Embryonic facial prominence (tissue), 1 donor: ENCODE measurements around the gene RBM33.

Experiments used
- DNase-seq: peaks from one replicate; pipeline ENCODE4 v3.0.0-alpha.2; 2016; ENCODE audit errors: extremely low spot score

RBM33 gene

DNA sequence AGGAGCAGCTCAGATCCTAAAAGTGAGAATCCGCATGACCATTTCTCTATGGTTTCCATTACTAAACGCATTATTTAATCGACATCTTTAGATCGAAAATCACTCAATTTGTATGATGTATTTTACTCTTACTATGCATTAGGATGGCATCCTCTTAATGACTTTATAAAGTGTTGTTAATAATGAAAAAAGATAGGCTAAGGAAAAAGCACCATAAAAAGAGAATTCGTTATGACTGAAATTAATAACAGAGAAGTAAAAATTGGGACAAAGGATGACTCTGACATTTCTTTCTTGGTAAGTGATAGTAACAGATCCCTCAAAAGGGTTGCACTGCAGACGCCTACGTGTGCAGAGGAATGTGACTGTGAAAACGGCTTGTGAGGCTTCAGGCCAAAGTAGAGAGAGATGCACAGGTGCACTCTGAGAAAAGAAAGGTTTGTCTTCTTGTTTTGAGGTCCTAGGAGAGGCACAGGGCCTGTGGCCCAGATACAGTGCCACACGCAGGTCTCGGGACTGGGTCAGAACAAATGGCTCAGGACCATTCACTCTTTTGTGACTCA is 23.0 kb upstream of the RBM33 start:
- DNase-seq, result no peak

DNA sequence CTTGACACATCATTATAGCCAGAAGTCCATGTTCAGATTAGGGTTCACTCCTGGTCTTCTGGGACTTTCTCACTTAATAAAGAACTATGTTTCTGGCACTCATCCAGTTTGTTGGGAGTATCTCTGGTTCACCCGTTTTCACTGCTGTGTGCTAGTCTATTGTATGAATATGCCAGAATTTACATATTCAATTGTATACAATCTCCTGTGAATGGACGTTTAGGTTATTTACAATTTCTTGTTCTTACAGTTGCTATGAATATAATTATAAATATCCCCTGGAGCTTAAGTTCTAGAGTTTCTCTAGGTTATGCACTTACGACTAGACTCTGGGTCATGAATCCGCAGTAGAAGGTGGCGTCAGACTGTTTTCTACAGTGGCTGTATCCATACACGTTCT is 20.0 kb upstream of the RBM33 start:
- DNase-seq, result no peak

DNA sequence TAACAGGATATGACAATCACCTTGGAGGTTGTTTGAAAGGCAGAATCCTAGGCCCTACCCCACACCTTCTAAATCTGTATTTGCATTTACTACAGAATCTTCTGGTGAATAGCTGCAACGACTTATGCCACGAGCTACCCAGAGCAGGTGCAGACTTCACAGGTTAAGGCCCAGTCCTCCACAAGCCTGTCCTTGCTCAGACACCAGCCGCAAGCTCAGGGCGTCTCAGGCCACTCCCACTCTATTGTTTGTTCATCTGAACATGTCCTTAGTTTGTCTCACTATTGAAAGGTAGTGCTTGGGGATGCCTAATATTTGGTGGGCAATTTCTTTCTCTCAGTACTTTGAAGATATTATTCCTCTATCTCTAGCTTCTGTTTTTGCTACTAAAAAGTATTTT is 18.9 kb upstream of the RBM33 start:
- no peak for DNase-seq

DNA sequence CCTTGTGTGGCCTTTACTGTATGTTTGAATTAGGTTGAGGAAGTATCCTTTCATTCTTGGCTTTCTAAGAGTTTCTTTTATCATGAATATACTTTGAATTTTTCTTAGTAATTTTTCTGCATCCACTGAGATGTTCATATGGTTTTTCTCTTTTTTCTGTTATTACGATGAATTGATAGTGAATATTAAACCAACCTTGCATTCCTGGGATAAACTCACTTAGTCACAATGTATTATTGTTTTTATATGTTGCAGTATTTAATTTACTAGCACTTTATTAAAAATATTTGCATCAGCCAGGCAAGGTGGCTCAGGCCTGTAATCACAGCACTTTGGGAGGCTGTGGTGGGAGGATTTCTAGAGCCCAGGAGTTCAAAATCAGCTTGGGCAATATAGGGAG is 15.3 kb upstream of the RBM33 start:
- no peak for DNase-seq

DNA sequence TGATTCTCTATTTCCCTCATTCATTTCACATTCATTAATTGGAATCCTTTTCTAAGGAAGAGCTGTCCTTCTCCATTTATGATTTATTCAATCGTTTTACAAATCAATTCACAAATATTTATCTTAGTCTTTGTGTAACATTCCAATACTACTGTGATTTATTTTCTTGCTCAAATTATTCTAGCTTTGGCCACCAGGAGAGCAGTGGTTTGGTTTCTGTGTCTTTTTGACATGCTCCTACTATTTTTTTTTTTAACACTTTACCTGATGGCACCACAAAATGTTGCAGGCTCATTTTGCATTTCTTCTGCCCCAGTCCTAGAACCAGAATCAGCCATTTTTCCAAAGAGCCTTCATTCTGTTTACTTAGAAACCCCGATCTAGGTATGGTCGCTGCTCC is 13.3 kb upstream of the RBM33 start:
- no peak for DNase-seq

DNA sequence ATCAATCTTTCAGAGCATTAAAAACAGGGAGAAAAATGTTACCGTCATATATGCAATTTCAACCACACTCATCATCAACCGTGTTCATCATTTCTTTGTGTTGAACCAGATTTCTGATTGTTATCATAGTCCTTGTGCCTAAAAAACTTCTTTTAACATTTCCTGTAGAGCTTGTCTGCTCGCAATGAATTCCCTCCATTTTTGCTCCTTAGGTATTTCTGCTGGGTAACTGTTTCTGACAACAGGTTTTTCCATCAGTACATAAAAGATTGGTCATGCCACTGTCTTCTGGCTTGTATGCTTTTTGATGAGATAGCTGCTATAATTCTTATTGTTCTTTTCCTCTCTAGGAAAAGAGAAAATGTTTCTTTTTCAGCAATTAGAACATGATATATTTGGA is 8.6 kb upstream of the RBM33 start:
- no peak for DNase-seq

DNA sequence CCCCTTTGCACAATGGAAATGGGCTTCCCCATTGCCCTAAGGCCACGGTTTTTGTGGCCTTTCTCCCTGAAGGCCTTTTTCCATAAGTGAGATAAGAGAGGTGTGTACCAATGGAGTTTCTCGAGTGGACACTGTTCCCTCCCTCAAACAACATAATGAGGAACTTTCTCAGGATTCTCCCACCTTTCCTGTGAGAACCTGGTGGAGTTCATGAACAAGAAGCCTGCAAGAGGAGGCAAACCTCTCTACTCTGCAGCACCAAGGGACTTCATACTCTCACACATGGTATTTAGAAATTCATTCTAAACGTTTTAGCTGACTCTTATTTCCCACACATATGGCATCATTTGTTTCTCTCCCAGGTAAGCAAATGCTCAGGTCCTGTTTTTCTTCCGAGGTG is 7.3 kb upstream of the RBM33 start:
- no peak for DNase-seq

DNA sequence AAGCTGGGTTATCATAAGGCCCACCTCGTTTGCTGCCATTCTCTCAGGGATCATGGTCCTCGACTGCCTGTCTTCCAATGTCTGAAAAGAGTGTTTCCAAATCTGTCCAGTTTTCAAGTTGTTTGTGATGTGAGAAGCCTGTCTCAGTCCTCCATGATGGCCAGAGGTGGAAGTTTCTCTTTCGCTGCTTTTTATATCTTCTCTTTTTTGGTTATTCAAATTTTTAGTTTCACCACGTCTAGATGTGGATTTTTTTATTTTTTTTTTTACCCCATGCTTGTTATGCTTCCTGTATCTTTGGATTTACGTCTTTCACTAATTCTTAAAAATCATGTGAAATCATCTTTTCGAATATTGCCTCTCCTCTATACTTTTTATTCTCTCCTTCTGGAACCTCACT is 6.1 kb upstream of the RBM33 start:
- no peak for DNase-seq

DNA sequence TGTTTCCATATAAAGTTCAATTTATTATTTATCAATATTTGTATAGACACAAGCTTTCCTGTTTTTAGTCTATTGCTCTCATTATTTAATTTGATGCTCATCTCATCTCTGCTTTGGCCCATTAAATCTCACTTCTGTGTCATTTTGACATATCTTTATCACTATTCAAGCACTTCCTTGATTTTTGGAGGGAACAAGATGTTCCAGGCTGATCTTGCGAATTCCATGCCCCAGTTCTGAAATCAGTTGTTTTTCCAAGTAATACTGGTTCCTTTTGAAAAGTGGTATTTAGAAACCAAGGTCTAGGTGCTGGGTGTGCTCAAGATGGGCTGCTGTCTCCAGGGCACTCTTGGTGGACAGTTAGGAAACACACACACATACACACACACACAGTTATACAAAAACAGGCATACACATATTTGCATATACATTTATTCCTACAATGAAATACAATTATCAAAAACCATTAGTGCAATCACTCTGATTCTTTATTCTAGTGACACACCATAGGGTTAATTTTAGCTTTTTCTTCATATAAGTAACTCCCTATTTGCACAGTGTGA is 4.4 kb upstream of the RBM33 start:
- no peak for DNase-seq

DNA sequence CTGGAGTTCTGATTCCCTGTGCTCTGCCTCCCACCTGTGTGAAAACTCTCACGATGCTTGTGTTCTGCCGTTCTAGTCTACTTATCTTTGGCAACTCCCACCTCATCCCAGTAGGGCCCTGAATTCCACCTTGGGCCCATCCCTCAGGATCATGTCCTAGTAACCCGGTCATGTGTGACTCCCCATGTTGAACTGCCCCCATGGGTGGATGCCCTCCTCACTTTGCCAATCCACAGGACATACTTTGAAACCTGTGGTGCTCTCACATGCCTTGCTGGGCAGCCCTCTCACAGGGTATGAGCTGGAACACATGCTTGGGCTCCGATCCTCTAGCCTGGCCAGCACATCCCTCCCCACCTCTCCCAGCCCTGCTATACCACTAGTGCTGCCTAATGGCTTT is 3.8 kb upstream of the RBM33 start:
- no peak for DNase-seq

DNA sequence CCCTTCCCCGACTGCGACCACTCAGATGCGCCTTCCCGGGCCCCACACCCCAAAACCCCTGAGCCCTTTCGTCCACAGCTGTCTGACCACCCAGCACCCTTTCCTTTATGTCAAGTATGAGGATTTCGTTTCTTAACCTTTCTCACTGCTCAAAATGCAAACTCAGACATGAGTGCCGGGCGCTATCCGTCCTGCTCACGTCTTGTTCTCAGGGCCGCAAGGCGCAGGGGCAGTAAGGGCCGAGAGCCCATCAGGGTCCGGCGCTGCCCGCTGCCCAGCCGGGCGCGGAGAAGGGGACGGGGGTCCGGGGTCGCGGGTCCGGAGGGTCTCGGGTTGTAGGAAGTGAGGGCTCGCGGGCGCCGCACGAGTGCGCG is 670 bp upstream of the RBM33 start:
- no peak for DNase-seq

DNA sequence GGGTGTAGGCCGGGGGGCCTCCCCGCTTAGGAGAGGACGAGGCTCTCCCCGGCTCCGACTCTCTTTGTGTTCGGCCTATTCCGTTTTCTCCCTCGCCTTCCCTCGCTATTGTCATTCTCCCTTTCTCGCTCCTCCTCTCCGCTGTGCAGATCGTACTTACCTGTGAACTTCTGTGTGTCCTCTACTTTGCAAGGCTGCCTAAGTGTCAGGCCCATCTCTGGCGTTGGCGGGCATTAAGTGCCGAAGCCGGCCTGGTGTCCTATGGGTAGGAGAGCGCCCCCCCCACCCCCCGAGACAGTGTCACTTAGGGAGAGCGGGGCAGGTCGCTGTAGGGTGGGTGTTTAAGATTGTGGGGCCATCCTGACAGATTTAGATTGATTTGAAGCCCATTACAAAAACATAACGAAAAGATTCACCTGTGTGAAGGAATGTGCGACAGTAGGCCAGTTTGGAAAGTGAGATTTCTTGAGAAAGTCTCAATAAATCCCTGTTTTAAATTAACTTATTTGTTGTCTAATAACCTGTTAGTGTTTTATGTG is 579 bp downstream of the RBM33 start:
- no peak for DNase-seq

DNA sequence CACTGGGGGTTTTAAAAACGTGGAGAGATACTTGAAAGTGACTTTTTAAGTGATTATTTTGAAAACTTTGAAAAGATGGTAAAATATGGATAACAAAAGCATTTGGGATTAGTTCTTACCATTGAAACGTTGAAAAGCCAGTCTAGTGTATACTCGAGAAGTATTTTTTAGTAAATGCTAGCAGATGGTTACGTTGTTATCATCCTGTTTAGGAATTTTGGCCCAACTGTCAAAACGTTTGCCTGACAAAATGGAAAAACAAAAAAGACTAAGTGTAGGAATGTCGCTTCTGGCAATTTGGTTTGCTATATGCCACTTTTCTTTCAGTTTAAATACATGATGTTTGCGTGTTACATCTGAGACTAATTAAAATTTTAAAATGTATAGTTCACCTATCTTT is 1.2 kb downstream of the RBM33 start:
- no peak for DNase-seq

DNA sequence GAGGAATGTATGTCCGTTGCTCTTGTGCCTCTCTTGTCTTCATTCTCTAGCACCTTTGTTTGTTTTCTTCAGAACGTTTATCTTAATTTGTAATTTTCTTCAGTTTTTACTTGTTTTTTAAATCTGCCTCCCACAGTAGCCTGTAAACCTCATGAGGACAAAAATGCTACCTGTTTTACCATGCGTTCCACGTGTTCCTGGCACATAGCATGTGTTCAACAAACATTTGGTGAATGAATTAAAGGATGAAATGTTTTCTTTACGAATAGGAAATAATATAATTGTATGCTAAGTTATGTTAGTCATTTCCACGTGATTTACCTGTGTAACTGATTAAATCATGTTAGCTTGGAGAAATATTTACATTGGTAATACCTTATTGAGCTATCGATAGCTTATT is 2.2 kb downstream of the RBM33 start:
- DNase-seq, result no peak

DNA sequence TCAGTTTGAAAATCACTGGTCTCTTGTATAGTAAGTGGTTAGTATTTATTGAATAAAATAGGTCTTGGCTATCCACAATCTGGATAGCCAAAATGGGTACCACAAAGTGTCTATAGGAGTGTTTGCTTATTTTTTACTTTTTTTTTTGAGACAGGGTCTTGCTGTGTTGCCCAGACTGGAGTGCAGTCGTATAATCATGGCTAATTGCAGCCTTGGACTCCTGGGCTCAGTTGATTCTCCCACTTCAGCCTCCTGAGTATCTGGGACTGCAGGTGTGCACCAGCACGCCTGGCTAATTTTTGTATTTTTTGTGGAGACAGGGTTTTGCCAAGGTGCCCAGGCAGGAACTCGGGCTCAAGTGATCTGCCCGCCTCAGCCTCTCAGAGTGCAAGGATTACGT is 2.8 kb downstream of the RBM33 start:
- DNase-seq, result no peak

DNA sequence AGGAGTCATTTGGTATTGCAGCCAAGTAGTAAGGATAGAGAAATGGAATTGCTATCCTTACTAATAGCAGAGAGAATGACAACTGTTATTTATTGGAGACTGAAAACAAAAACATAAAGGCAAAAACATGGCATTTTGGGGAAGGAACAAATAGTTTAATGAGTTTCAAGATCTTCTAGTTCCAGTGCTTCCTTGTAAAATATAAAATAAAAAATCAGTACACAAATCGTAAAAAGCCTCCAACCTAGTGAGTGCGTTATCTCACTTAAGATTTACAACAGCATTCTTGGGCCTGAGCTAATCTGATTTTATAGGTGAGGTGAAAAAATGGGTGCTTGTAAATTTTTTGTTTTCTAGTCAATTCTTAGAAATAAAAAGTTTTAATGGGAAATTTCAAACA is 3.3 kb downstream of the RBM33 start:
- no peak for DNase-seq

DNA sequence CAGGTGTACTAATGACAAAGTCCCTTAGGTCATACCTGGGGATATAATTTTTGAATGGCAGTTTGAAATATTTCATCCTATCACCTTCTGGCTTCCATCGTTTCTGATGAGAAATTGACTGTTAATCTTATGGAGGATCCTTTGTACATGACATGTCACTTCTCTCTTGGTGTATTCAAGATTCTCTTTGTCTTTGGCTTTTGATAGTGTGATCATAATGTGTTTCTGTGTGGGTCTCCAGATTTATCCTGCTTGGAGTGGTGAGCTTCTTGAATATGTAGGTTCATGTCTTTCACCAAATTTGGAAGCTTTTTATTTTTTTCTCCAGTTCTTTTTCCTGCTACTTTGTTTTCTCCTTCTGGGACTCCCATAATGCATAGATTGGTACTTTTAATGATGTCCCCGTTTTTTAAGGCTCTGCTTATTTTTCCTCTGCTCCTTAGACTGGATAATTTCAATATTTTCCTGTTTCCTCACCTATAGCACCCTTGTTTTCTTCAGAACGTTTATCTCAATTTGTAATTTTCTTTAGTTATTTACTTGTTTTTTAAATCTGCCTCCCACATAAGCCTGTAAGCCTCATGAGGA is 4.4 kb downstream of the RBM33 start:
- DNase-seq, result no peak

DNA sequence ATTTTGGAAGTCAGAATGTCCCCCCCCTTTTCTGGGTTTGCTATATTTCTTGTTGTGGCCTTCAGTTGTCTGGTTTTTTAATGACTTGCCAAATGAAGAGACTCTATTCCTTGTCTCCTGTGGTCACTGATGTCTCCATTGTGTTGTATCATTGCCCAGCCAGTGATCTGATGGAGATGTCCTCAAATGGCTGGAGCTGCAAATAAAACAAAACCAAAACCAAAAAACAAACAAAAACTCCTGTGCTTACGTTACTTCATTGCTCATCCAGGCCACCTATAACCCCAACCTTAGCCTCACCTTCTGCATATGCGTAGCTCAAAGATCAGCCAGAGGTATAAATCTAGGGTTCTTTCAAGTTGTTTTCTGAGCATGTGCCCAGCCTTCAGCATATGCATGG is 5.1 kb downstream of the RBM33 start:
- DNase-seq, result no peak

DNA sequence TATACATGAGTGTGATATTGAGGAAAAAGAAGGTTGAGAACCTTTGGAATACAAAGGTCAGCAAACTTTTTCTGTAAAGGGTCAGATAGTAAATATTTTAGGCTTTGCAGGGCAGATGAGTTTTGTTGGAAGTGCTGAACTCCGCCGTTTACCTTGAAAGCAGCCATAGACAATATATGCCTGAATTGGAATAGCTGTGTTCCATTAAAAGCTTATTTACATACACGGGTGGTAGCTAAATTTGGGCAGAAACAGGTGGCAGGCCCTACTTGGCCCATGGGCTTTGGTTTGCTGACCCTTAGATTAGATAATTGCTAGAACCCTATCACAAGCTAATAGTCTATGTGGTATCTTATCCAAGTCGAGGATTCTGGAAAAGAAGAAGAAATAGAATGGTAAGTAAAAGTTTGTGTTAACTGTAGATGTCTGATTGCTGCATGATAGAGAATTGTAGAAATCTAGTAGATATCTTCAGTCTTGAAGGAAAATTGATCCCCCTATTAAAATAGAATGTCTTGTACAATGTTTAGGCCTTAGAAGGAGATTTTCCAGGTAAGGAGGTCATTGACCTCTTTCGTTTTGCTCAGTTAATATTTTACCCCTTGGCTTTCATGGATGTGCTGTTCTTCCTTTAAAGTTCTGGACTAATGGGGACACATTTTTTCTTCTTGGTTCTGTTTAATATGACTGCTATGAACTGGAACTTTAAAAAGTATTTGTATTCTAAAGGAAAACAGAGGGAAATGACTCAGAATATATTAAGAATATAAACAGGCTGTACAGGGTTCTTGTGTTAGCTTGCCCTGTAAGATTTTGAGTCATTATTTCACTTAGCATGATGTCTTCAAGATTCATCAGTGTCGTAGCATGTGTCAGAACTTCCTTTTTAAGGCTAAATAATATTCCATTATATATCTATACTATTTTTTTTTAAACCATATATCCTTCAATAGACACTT is 8.0 kb downstream of the RBM33 start:
- no peak for DNase-seq

DNA sequence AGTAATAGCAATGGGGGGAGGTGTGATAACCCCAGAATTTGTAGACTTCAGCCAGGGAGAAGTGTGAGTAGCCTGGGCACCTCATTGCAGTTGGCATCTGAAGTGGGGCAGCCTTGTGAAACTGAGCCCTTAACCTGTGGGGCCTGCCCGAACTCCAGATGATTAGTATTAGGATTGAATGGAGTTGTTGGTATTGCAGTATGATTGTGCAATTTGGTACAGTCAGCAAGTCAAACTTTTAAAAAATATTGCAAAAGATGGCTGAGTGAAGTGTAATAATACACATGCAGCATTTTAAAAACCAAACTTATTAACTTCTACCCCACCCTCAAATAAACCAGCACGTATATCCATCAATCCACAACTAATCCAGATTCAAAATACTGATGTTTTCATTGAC is 9.3 kb downstream of the RBM33 start:
- no peak for DNase-seq

DNA sequence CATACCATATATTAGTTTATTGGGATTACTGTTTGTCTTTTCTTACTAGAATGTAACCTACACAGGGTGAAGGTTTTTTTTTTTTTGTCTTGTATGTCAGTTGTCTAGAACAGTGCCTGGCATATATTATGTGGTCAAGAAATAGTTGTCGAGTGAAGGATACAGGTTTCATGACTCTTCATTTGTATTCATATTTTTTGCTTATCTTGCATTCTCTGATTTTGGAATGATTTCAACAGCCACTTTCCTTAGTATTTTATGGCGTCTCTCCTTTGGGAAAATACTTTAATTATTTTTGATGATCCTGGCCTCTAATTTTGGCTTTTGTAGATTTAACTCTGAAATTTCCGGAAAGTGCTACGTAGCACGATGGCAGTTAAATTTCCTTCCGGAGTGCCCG is 12.4 kb downstream of the RBM33 start:
- DNase-seq, result no peak

DNA sequence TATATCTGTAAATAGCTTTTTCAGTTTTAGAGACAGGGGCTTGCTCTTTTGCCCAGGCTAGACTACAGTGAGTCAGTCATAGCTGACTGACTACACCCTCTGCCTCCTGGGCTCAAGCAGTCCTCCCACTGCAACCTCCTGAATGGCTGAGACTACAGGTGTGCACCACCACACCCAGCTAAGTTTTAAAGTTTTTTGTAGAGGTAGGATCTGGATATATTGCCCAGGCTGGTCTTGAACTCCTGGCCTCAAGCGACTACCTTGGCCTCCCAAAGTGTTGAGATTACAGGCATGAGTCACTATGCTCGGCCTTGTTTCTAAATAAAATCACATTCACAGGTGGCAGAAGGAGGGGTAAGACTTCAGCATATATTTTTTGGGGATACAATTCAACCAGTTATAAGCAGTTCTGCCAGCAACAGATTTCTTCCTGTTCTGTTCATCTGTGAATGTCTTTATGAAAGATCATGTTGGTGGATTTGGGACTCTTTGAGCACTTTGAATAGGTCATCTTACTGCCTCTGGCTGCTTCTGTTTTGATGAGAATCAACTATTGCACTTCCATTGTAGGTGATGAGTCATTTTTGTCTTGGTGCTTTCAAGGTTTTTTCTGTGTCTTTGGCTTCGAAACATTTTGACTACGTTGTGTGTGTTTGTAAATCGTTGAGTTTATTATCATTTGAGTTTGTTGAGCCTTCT is 15.7 kb downstream of the RBM33 start:
- DNase-seq, result no peak
